ENCODE results near the gene IQSEC3.

IQSEC3 gene

DNA sequence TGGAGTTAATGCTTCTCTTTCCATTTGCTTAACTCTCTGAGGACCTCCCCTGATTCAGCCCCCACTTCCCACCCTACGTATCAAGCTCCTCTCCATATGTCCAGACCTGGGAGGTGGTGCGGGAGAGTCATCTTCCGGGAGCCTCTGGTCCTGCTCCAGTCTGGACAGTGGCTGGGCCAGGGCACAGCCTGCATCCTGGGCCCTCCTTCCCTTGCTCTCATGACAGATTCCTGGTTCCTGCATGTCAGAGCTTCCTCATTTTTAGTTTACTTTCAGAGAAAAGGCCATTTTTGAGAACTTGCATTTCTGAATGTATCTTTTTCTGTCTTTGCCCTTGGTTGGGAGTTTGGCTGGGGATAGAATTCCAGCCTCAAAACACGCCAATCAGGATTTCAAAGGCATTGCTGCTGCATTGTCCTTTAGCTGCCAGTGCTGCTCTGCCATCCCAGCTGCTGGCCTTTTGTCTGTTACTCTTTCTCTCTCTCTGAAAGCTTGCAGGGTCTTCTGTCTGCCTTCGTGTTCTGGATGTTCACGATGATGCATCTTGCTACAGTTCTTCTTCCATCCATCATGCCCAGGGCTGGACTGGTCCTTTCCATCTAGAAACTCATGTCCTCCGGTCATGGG is 92.7 kb downstream of the IQSEC3 start:
- TF ChIP-seq EZH2phosphoT487 (IDR thresholded peaks at IDR 0.05; ENCODE audit: borderline replicate concordance), result no peak
- Histone ChIP-seq H3K79me2 (ENCODE audit: insufficient read depth, low read length) (no peaks in the 10 kb centered on the region), H3K9me3 (ENCODE audit: insufficient read depth, low read depth, low read length) (no peaks in the 10 kb centered on the region), H4K20me1 (ENCODE audit: insufficient read depth, low read length, poor library complexity, severe bottlenecking) (no peaks in the 10 kb centered on the region), H3K9ac (ENCODE audit: low read depth, low read length, poor library complexity, severe bottlenecking) (no peak overlapping the region), H3K36me3 (ENCODE audit: insufficient read depth, low read length) (no peaks in the 10 kb centered on the region), H3K4me1 (ENCODE audit: insufficient read depth, low read length, poor library complexity, severe bottlenecking) (peaks cover 16% of the 10 kb centered on the region), H3K27me3 (ENCODE audit: insufficient read depth, low read length, poor library complexity, severe bottlenecking) (no peaks in the 10 kb centered on the region), H3K9me2 (replicated peaks; ENCODE audit: low read depth, low read length) (no peaks in the 10 kb centered on the region), H3K4me2 (ENCODE audit: low read depth, low read length, poor library complexity, severe bottlenecking) (no peak overlapping the region), H2AFZ (ENCODE audit: low read length) (no peak overlapping the region), H3F3A (ENCODE audit: low read depth) (peaks cover 3% of the 10 kb centered on the region; the same call in 1 of the 2 replicates), H3K4me3 (ENCODE audit: low read length, poor library complexity, severe bottlenecking) (no peak overlapping the region)

GRCh38 chr12:160858-161257 is 94.3 kb downstream of the IQSEC3 start:
- Histone ChIP-seq H3K9me2 (replicated peaks; ENCODE audit: low read depth, low read length) (no peaks in the 10 kb centered on the region), H2AFZ (ENCODE audit: low read length) (no peak overlapping the region), H3F3A (ENCODE audit: low read depth) (peaks cover 3% of the 10 kb centered on the region; the same call in 1 of the 2 replicates), H3K36me3 (ENCODE audit: insufficient read depth, low read length) (no peaks in the 10 kb centered on the region), H3K9me3 (ENCODE audit: insufficient read depth, low read depth, low read length) (no peaks in the 10 kb centered on the region), H3K4me3 (ENCODE audit: low read length, poor library complexity, severe bottlenecking) (no peak overlapping the region), H4K20me1 (ENCODE audit: insufficient read depth, low read length, poor library complexity, severe bottlenecking) (no peaks in the 10 kb centered on the region), H3K27me3 (ENCODE audit: insufficient read depth, low read length, poor library complexity, severe bottlenecking) (no peaks in the 10 kb centered on the region), H3K79me2 (ENCODE audit: insufficient read depth, low read length) (no peaks in the 10 kb centered on the region), H3K4me1 (ENCODE audit: insufficient read depth, low read length, poor library complexity, severe bottlenecking) (peaks cover 26% of the 10 kb centered on the region), H3K4me2 (ENCODE audit: low read depth, low read length, poor library complexity, severe bottlenecking) (no peak overlapping the region), H3K9ac (ENCODE audit: low read depth, low read length, poor library complexity, severe bottlenecking) (no peak overlapping the region)
- TF ChIP-seq CTCF (conservative IDR thresholded peaks at IDR 0.05; ENCODE audit: low read length), result no peak
- no peak for TF ChIP-seq EZH2phosphoT487 (IDR thresholded peaks at IDR 0.05; ENCODE audit: borderline replicate concordance)

DNA sequence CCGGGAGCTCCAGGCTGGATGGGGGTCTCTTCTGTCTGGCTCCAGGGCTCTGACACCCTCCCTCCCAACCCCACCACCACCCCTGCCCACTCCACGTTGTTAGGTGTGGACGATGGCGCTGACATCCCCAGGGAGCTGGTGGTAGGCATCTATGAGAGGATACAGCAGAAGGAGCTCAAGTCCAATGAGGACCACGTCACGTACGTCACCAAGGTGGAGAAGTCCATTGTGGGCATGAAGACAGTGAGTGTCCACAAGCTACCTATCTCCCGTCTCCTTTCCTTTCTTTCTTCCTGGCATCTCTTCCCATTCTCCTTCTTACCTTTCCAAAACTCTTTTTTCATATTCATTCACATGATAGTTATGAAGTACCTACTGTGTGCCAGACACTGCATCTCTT is 95.3 kb downstream of the IQSEC3 start:
- Histone ChIP-seq H4K20me1 (ENCODE audit: insufficient read depth, low read length, poor library complexity, severe bottlenecking) (no peaks in the 10 kb centered on the region), H3K36me3 (ENCODE audit: insufficient read depth, low read length) (no peaks in the 10 kb centered on the region), H3K27me3 (ENCODE audit: insufficient read depth, low read length, poor library complexity, severe bottlenecking) (no peaks in the 10 kb centered on the region), H3K9ac (ENCODE audit: low read depth, low read length, poor library complexity, severe bottlenecking) (no peak overlapping the region), H3K79me2 (ENCODE audit: insufficient read depth, low read length) (no peaks in the 10 kb centered on the region), H3K9me2 (replicated peaks; ENCODE audit: low read depth, low read length) (no peaks in the 10 kb centered on the region), H3K4me1 (ENCODE audit: insufficient read depth, low read length, poor library complexity, severe bottlenecking) (peaks cover 36% of the 10 kb centered on the region), H3F3A (ENCODE audit: low read depth) (peaks cover 3% of the 10 kb centered on the region; the same call in 1 of the 2 replicates), H3K9me3 (ENCODE audit: insufficient read depth, low read depth, low read length) (no peaks in the 10 kb centered on the region), H3K4me3 (ENCODE audit: low read length, poor library complexity, severe bottlenecking) (no peak overlapping the region), H3K4me2 (ENCODE audit: low read depth, low read length, poor library complexity, severe bottlenecking) (no peak overlapping the region), H2AFZ (ENCODE audit: low read length) (no peak overlapping the region)
- TF ChIP-seq EZH2phosphoT487 (IDR thresholded peaks at IDR 0.05; ENCODE audit: borderline replicate concordance) (no peak), CTCF (conservative IDR thresholded peaks at IDR 0.05; ENCODE audit: low read length) (no peak)

All from Loucy (cell line).